Neuronal stem cell (in vitro differentiated cells): ENCODE measurements around the gene AADAT.
"Not testable (repeated sequence)": the region's sequence is repeated elsewhere in the genome, so short reads cannot be mapped to it uniquely, and the experiment has no call there.

ENCODE experiments used
- DNase-seq: peaks from one replicate; pipeline ENCODE4 v3.0.0-alpha.2; 2013; ENCODE audit warnings: low spot score
- H2AFZ ChIP-seq: one replicate; pipeline ENCODE4 v1.6.1; 2013; ENCODE audit warnings: mild to moderate bottlenecking, low read length, inconsistent platforms
- H2AK5ac ChIP-seq: 2 replicates; pipeline ENCODE4 v1.6.1; 2013; ENCODE audit warnings: low read depth, mild to moderate bottlenecking, inconsistent platforms, low read length, moderate library complexity, mixed read lengths
- H2BK120ac ChIP-seq: 2 replicates; pipeline ENCODE4 v1.6.1; 2013; ENCODE audit warnings: low read depth, mild to moderate bottlenecking, inconsistent platforms, low read length, moderate library complexity, mixed read lengths
- H2BK12ac ChIP-seq: one replicate; pipeline ENCODE4 v1.6.1; 2013; ENCODE audit warnings: low read length, inconsistent platforms
- H2BK15ac ChIP-seq: 2 replicates; pipeline ENCODE4 v1.6.1; 2013; ENCODE audit warnings: mild to moderate bottlenecking, low read length, inconsistent platforms, mixed read lengths
- H2BK5ac ChIP-seq: one replicate; pipeline ENCODE4 v1.6.1; 2013; ENCODE audit warnings: inconsistent platforms, mild to moderate bottlenecking, low read length, moderate library complexity
- H3K14ac ChIP-seq: one replicate; pipeline ENCODE4 v1.6.1; 2013; ENCODE audit warnings: low read length, inconsistent platforms
- H3K18ac ChIP-seq: 2 replicates; pipeline ENCODE4 v1.6.1; 2013; ENCODE audit warnings: low read length, inconsistent platforms
- H3K23ac ChIP-seq: 2 replicates; pipeline ENCODE4 v1.6.1; 2013; ENCODE audit warnings: low read depth, mild to moderate bottlenecking, mixed read lengths, low read length, inconsistent platforms; ENCODE audit not compliant: poor library complexity
- H3K27ac ChIP-seq: replicated peaks from 3 replicates; pipeline ENCODE4 v1.5.1; 2013; ENCODE audit warnings: low read length, inconsistent platforms
- H3K27me3 ChIP-seq, 3 experiments: 2 replicates each; pipeline ENCODE4 v1.6.1; 2013; ENCODE audit warnings: low read length in 3 of 3, mild to moderate bottlenecking in 2 of 3, inconsistent platforms in 1 of 3, low read depth in 1 of 3, mixed read lengths in 1 of 3, moderate library complexity in 1 of 3; ENCODE audit not compliant: control insufficient read depth in 3 of 3, insufficient read depth in 3 of 3
- H3K36me3 ChIP-seq, 2 donors: replicated peaks in 1 of 2; 2 replicates each; pipeline ENCODE4 v1.6.1; 2013; ENCODE audit warnings: low read length in 2 of 2; ENCODE audit not compliant: control insufficient read depth in 2 of 2, insufficient read depth in 2 of 2
- H3K4ac ChIP-seq: 2 replicates; pipeline ENCODE4 v1.6.1; 2013; ENCODE audit warnings: inconsistent platforms, mild to moderate bottlenecking, low read length, moderate library complexity
- H3K4me1 ChIP-seq, 2 donors: 1 replicate in 1 of 2; 2 replicates in 1 of 2; pipeline ENCODE4 v1.6.1; 2013; ENCODE audit warnings: low read length in 2 of 2, low read depth in 1 of 2; ENCODE audit not compliant: control insufficient read depth in 2 of 2, insufficient read depth in 1 of 2
- H3K4me2 ChIP-seq: one replicate; pipeline ENCODE4 v1.6.1; 2013; ENCODE audit warnings: mild to moderate bottlenecking, low read length, inconsistent platforms; ENCODE audit not compliant: insufficient read depth, poor library complexity, severe bottlenecking
- H3K4me3 ChIP-seq, 2 donors: 2 replicates each; pipeline ENCODE4 v1.5.1; 2013; ENCODE audit warnings: low read length in 2 of 2, mild to moderate bottlenecking in 2 of 2, inconsistent platforms in 1 of 2, moderate library complexity in 1 of 2
- H3K79me1 ChIP-seq: one replicate; pipeline ENCODE4 v1.6.1; 2013; ENCODE audit warnings: low read depth, mild to moderate bottlenecking, inconsistent platforms, low read length, moderate library complexity
- H3K9ac ChIP-seq: one replicate; pipeline ENCODE4 v1.6.1; 2013; ENCODE audit warnings: mild to moderate bottlenecking, low read depth, low read length, inconsistent platforms; ENCODE audit not compliant: poor library complexity
- H3K9me3 ChIP-seq, 2 donors: replicated peaks in 1 of 2; 2 replicates each; pipeline versions ENCODE3 to v1.6.1; 2013; ENCODE audit warnings: low read length in 2 of 2, mild to moderate bottlenecking in 2 of 2, inconsistent platforms in 1 of 2, low read depth in 1 of 2, mixed read lengths in 1 of 2, moderate library complexity in 1 of 2; ENCODE audit not compliant: control insufficient read depth in 2 of 2, insufficient read depth in 1 of 2
- H4K8ac ChIP-seq: one replicate; pipeline ENCODE4 v1.6.1; 2013; ENCODE audit warnings: low read depth, mild to moderate bottlenecking, inconsistent platforms, low read length, moderate library complexity
- H4K91ac ChIP-seq: one replicate; pipeline ENCODE4 v1.6.1; 2013; ENCODE audit warnings: low read length, low read depth, mild to moderate bottlenecking, inconsistent platforms; ENCODE audit not compliant: poor library complexity
- WGBS, 2 donors: extraction: QIAGEN DNeasy Blood & Tissue Kit; methylation state at CpG; one replicate each; pipeline ENCODE4 v1.1.7; 2013; ENCODE audit warnings: missing lambda C conversion rate in 2 of 2, mixed read lengths in 1 of 2; ENCODE audit not compliant: insufficient read length in 2 of 2, insufficient replicate concordance in 1 of 2; ENCODE audit errors: extremely low coverage in 2 of 2; 5-methylcytosine and 5-hydroxymethylcytosine counted together

Gene AADAT

DNA sequence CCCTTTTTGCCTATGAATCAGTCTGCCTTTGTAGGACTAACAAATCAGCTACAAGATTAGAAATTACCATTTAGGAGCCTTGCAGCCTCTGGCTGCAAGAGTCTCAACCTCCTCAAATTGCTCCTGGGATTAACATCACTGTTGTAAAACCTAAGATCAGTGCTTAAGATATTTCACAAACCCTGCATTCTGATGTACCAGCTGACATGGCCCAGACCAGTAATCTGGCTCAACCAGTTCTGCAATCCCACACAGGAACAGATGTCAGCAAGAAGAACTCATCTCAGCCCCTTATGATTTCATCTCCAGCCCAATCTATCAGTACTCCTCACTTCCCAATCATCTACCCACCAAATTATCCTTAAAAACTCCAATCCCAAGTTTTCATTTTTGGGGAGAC lies 32.5 kb upstream of the AADAT start:
- H3K4me1 ChIP-seq: no peaks in the 10 kb centered on the region
- no peak overlapping the region for H4K91ac ChIP-seq
- no peaks in the 10 kb centered on the region for H3K27me3 ChIP-seq
- no peak overlapping the region for H2BK120ac ChIP-seq
- H2AK5ac ChIP-seq: no peak overlapping the region
- H3K4ac ChIP-seq: no peak overlapping the region
- no peak overlapping the region for H3K9ac ChIP-seq
- H3K14ac ChIP-seq: no peak overlapping the region
- H2AFZ ChIP-seq: no peak overlapping the region
- no peaks in the 10 kb centered on the region for H3K36me3 ChIP-seq
- H3K27ac ChIP-seq: no peak overlapping the region
- no peak overlapping the region for H2BK15ac ChIP-seq
- no peak overlapping the region for H4K8ac ChIP-seq
- no peak for DNase-seq
- H3K79me1 ChIP-seq: no peaks in the 10 kb centered on the region
- H3K18ac ChIP-seq: no peak overlapping the region
- no peak overlapping the region for H3K23ac ChIP-seq
- H3K9me3 ChIP-seq: no peaks in the 10 kb centered on the region
- H2BK5ac ChIP-seq: no peak overlapping the region
- no peak overlapping the region for H3K4me3 ChIP-seq
- no peak overlapping the region for H3K4me2 ChIP-seq
- H2BK12ac ChIP-seq: no peak overlapping the region

DNA sequence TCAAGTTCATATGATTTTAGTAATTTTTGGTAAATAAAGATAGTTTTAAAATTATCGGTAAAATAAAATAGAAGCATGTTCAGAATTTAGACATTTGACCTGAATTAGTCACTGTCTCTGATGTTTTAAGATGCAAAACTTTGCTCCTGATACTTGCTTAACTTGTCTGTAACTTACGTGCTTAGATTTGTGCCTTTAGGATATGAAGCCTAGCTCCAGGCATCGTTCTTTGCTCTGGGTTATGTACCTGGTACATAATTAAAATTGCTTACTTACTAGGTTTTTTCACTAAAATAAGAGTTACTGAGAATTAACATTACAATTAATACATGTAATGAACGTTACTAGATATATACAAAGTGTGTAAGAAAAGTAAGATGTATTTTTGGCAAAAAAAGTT lies 24.9 kb upstream of the AADAT start:
- H3K27ac ChIP-seq: no peak overlapping the region
- no peak overlapping the region for H3K14ac ChIP-seq
- H3K27me3 ChIP-seq: peaks cover 0 to 12% (median 0%) of the 10 kb centered on the region in 3 experiments
- no peak overlapping the region for H3K4me3 ChIP-seq
- no peak overlapping the region for H3K18ac ChIP-seq
- H2BK120ac ChIP-seq: no peak overlapping the region
- WGBS, 2 donors: 100% methylated on average over 1 of the region's 4 CpGs
- H3K9me3 ChIP-seq: no peaks in the 10 kb centered on the region
- H2AFZ ChIP-seq: no peak overlapping the region
- H3K79me1 ChIP-seq: no peaks in the 10 kb centered on the region
- H3K36me3 ChIP-seq: no peaks in the 10 kb centered on the region
- no peak overlapping the region for H3K9ac ChIP-seq
- H2AK5ac ChIP-seq: no peak overlapping the region
- peaks cover 7 to 9% of the 10 kb centered on the region in 2 donors for H3K4me1 ChIP-seq
- no peak overlapping the region for H4K91ac ChIP-seq
- H2BK12ac ChIP-seq: no peak overlapping the region
- no peak overlapping the region for H2BK5ac ChIP-seq
- H2BK15ac ChIP-seq: no peak overlapping the region
- no peak overlapping the region for H4K8ac ChIP-seq
- no peak overlapping the region for H3K23ac ChIP-seq
- H3K4me2 ChIP-seq: no peak overlapping the region
- H3K4ac ChIP-seq: no peak overlapping the region
- DNase-seq: no peak

DNA sequence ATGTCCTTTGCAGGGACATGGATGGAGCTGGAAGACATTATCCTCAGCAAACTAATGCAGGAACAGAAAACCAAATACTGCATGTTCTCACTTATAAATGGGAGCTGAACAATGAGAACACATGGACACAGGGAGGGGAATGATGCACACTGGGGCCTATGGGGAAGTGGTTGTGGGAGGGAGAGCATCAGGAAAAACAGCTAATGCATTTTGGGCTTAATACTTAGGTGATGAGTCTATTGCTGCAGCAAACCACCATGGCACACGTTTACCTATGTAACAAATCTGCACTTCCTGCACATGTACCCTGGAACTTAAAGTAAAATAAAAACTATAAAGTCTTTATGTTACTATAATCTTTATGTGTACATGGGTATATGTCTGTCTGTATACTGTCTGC lies 24.4 kb upstream of the AADAT start:
- not testable (repeated sequence) for H3K79me1 ChIP-seq, H2BK15ac ChIP-seq, H2BK5ac ChIP-seq, H4K8ac ChIP-seq, H2BK12ac ChIP-seq, H3K14ac ChIP-seq, H3K9me3 ChIP-seq, H2AFZ ChIP-seq, H3K18ac ChIP-seq, H3K4me3 ChIP-seq, H2BK120ac ChIP-seq, H3K36me3 ChIP-seq, H2AK5ac ChIP-seq, H3K4me2 ChIP-seq, H3K23ac ChIP-seq, H3K9ac ChIP-seq, DNase-seq, H4K91ac ChIP-seq, H3K4ac ChIP-seq, H3K27ac ChIP-seq
- H3K27me3 ChIP-seq: peaks cover 0 to 12% (median 0%) of the 10 kb centered on the region in 3 experiments
- no CpG with 5 or more reads among the region's 1 CpG for WGBS, 2 donors
- H3K4me1 ChIP-seq: peaks cover 10 to 14% of the 10 kb centered on the region in 2 donors

DNA sequence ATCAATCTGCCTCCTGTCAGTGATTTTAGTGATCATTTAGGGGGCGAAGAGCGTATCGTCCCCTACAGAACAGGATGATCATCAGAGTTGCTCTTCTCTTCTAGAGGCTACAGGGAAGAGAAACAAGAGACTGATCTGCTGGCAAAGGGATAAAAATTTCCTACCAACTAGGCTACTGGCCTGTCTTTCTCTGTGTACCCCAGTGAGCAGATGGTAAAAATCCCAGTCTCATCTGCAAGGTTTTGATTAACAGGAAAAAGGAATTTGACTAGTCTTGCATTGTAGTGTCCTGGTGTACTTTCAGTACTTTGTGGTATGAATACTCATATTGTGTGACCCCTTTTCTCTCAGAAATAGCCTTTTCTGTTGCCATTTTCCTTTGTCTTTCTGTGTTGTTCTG lies 21.8 kb upstream of the AADAT start:
- Histone ChIP-seq H2BK12ac (no peak overlapping the region), H3K79me1 (no peaks in the 10 kb centered on the region), H2BK120ac (no peak overlapping the region), H3K36me3 (no peaks in the 10 kb centered on the region), H3K9me3 (no peaks in the 10 kb centered on the region), H3K14ac (no peak overlapping the region), H3K4me3 (no peak overlapping the region), H4K91ac (no peak overlapping the region), H3K23ac (no peak overlapping the region), H3K27ac (no peak overlapping the region), H3K9ac (no peak overlapping the region), H2AK5ac (no peak overlapping the region), H3K27me3 (peaks cover 0 to 12% (median 0%) of the 10 kb centered on the region in 3 experiments), H2BK5ac (no peak overlapping the region), H2AFZ (no peak overlapping the region), H3K4me1 (peaks cover 10 to 16% of the 10 kb centered on the region in 2 donors), H3K4me2 (no peak overlapping the region), H3K4ac (no peak overlapping the region), H3K18ac (no peak overlapping the region), H2BK15ac (no peak overlapping the region), H4K8ac (no peak overlapping the region)
- DNase-seq: no peak
- WGBS, 2 donors: no CpG with 5 or more reads among the region's 3 CpGs
